Fibroblast of skin of right biceps (primary cell): ENCODE results near the gene AHCYL2.
"Not testable (repeated sequence)": the region's sequence is repeated elsewhere in the genome, so short reads cannot be mapped to it uniquely, and the experiment has no call there.

Experiments used
- DNase-seq: peaks from one replicate; pipeline ENCODE4 v3.0.0-alpha.2; 2013

Gene AHCYL2

GRCh38 chr7:129387537-129387936 is 162.7 kb downstream of the AHCYL2 start:
- DNase-seq, result no peak

GRCh38 chr7:129388333-129389098 is 163.7 kb downstream of the AHCYL2 start:
- DNase-seq, result no peak

- DNase-seq, result no peak
Observed at GRCh38 chr7:129389829-129390228, 165.0 kb downstream of the AHCYL2 start.

- no peak for DNase-seq
Observed at GRCh38 chr7:129390314-129390713, 165.5 kb downstream of the AHCYL2 start.

- DNase-seq, result no peak
Observed at GRCh38 chr7:129391546-129392171, 166.8 kb downstream of the AHCYL2 start.

- no peak for DNase-seq
Observed at GRCh38 chr7:129393255-129393654, 168.4 kb downstream of the AHCYL2 start.

GRCh38 chr7:129394101-129394500 is 169.3 kb downstream of the AHCYL2 start:
- DNase-seq, result no peak

GRCh38 chr7:129394982-129395914 is 170.4 kb downstream of the AHCYL2 start:
- DNase-seq, result no peak

- DNase-seq, result peak; percentile 31
Observed at GRCh38 chr7:129401228-129401966, 176.6 kb downstream of the AHCYL2 start.

- no peak for DNase-seq
Observed at GRCh38 chr7:129401967-129402860, 177.4 kb downstream of the AHCYL2 start.

- DNase-seq, result no peak
Observed at GRCh38 chr7:129405527-129405926, 180.7 kb downstream of the AHCYL2 start.

GRCh38 chr7:129410238-129410637 is 185.4 kb downstream of the AHCYL2 start:
- DNase-seq, result not testable (repeated sequence)

GRCh38 chr7:129412501-129412900 is 187.7 kb downstream of the AHCYL2 start:
- DNase-seq, result no peak

- no peak for DNase-seq
Observed at GRCh38 chr7:129417073-129417472, 192.2 kb downstream of the AHCYL2 start.

- DNase-seq, result no peak
Observed at GRCh38 chr7:129421717-129422250, 197.0 kb downstream of the AHCYL2 start.

- no peak for DNase-seq
Observed at GRCh38 chr7:129422727-129423126, 197.9 kb downstream of the AHCYL2 start.

GRCh38 chr7:129423700-129424410 is 199.0 kb downstream of the AHCYL2 start:
- DNase-seq, result peak; percentile 34

GRCh38 chr7:129426482-129426881 is 201.7 kb downstream of the AHCYL2 start:
- DNase-seq, result no peak

GRCh38 chr7:129427526-129428045 is 202.8 kb downstream of the AHCYL2 start:
- DNase-seq, result no peak

GRCh38 chr7:129431911-129432643 is 207.2 kb downstream of the AHCYL2 start:
- DNase-seq, result peak; percentile 28
